ENCODE results near the gene CIT.
A peak's percentile ranks its signal among the peaks of the same experiment; 100 is the strongest.
"Not testable (repeated sequence)": the region's sequence is repeated elsewhere in the genome, so short reads cannot be mapped to it uniquely, and the experiment has no call there.

Gene CIT

GRCh38 chr12:119876761-119877638 lies at the start of gene CIT:
Gene CIT (minus strand): TSS chr12:119877320. CDS start chr12:119876168, 1,152 bp downstream.
- peak; percentile 91 for DNase-seq

- DNase-seq: no peak
These were observed 48.1 kb upstream of the CIT start for GRCh38 chr12:119925269-119925668.

- DNase-seq: no peak
These were observed 42.9 kb upstream of the CIT start for GRCh38 chr12:119920064-119920463.

GRCh38 chr12:119915894-119916510 lies 38.9 kb upstream of the CIT start:
- DNase-seq: no peak

- no peak for DNase-seq
These were observed 37.5 kb upstream of the CIT start for GRCh38 chr12:119914666-119915065.

GRCh38 chr12:119913536-119914330 lies 36.6 kb upstream of the CIT start:
- DNase-seq: no peak

- DNase-seq: no peak
These were observed 34.1 kb upstream of the CIT start for GRCh38 chr12:119911182-119911581.

GRCh38 chr12:119910586-119910985 lies 33.5 kb upstream of the CIT start:
- DNase-seq: no peak

GRCh38 chr12:119902084-119902509 lies 25.0 kb upstream of the CIT start:
- peak; percentile 50 for DNase-seq

GRCh38 chr12:119901670-119902069 lies 24.6 kb upstream of the CIT start:
- DNase-seq: no peak

GRCh38 chr12:119894916-119895315 lies 17.8 kb upstream of the CIT start:
- DNase-seq: no peak

GRCh38 chr12:119892611-119893010 lies 15.5 kb upstream of the CIT start:
- not testable (repeated sequence) for DNase-seq

GRCh38 chr12:119885549-119885948 lies 8.4 kb upstream of the CIT start:
- no peak for DNase-seq

- DNase-seq: not testable (repeated sequence)
These were observed 6.7 kb upstream of the CIT start for GRCh38 chr12:119883791-119884190.

GRCh38 chr12:119883237-119883636 lies 6.1 kb upstream of the CIT start:
- DNase-seq: no peak

- DNase-seq: no peak
These were observed 474 bp upstream of the CIT start for GRCh38 chr12:119877639-119877948.

GRCh38 chr12:119870457-119870856 lies 6.7 kb downstream of the CIT start:
- DNase-seq: no peak

- DNase-seq: peak; percentile 54
These were observed 7.4 kb downstream of the CIT start for GRCh38 chr12:119869720-119870119.

- no peak for DNase-seq
These were observed 8.1 kb downstream of the CIT start for GRCh38 chr12:119868992-119869391.

- DNase-seq: no peak
These were observed 12.5 kb downstream of the CIT start for GRCh38 chr12:119864591-119864990.

- no peak for DNase-seq
These were observed 17.9 kb downstream of the CIT start for GRCh38 chr12:119859241-119859640.

- no peak for DNase-seq
These were observed 20.0 kb downstream of the CIT start for GRCh38 chr12:119857041-119857591.

- no peak for DNase-seq
These were observed 26.8 kb downstream of the CIT start for GRCh38 chr12:119850330-119850729.

Measured in left hindlimb (tissue), 1 donor.